Effector CD4-positive, alpha-beta T cell (primary cell): ENCODE data around the gene OPCML.

Experiments
- DNase-seq: peaks from one replicate; pipeline ENCODE4 v3.0.0-alpha.2; 2020

The OPCML gene

GRCh38 chr11:132692891-132693290, 839.4 kb downstream of the OPCML start:
- DNase-seq, result no peak

- DNase-seq, result no peak
These were observed 840.3 kb downstream of the OPCML start for GRCh38 chr11:132691848-132692550.

- DNase-seq, result no peak
These were observed 845.4 kb downstream of the OPCML start for GRCh38 chr11:132686886-132687285.

GRCh38 chr11:132685174-132685611, 847.1 kb downstream of the OPCML start:
- DNase-seq, result no peak

GRCh38 chr11:132683602-132684001, 848.7 kb downstream of the OPCML start:
- DNase-seq, result no peak

- no peak for DNase-seq
These were observed 850.3 kb downstream of the OPCML start for GRCh38 chr11:132681971-132682370.

- no peak for DNase-seq
These were observed 851.7 kb downstream of the OPCML start for GRCh38 chr11:132680584-132680983.

- DNase-seq, result no peak
These were observed 858.1 kb downstream of the OPCML start for GRCh38 chr11:132674151-132674550.

- DNase-seq, result no peak
These were observed 860.4 kb downstream of the OPCML start for GRCh38 chr11:132671851-132672370.

GRCh38 chr11:132670921-132671675, 861.2 kb downstream of the OPCML start:
- no peak for DNase-seq

- DNase-seq, result no peak
These were observed 862.4 kb downstream of the OPCML start for GRCh38 chr11:132669949-132670348.

- DNase-seq, result no peak
These were observed 867.1 kb downstream of the OPCML start for GRCh38 chr11:132665205-132665604.

- DNase-seq, result no peak
These were observed 873.6 kb downstream of the OPCML start for GRCh38 chr11:132658696-132659095.

- DNase-seq, result no peak
These were observed 874.3 kb downstream of the OPCML start for GRCh38 chr11:132658004-132658403.

- DNase-seq, result no peak
These were observed 877.0 kb downstream of the OPCML start for GRCh38 chr11:132655187-132655855.

- DNase-seq, result no peak
These were observed 879.1 kb downstream of the OPCML start for GRCh38 chr11:132653237-132653636.

GRCh38 chr11:132650969-132651720, 881.2 kb downstream of the OPCML start:
- no peak for DNase-seq

- DNase-seq, result no peak
These were observed 883.0 kb downstream of the OPCML start for GRCh38 chr11:132649277-132649676.

- DNase-seq, result no peak
These were observed 883.5 kb downstream of the OPCML start for GRCh38 chr11:132648851-132649250.

GRCh38 chr11:132646890-132647289, 885.4 kb downstream of the OPCML start:
- no peak for DNase-seq

- DNase-seq, result no peak
These were observed 887.6 kb downstream of the OPCML start for GRCh38 chr11:132644520-132645239.

GRCh38 chr11:132643239-132643638, 889.1 kb downstream of the OPCML start:
- no peak for DNase-seq
